HG03025 (cell line): ENCODE results near the gene FOXD4L3.
"Not testable (repeated sequence)": the region's sequence is repeated elsewhere in the genome, so short reads cannot be mapped to it uniquely, and the experiment has no call there.

Experiments used
- ATAC-seq: cut with Tn5 transposase; IDR thresholded peaks from one replicate; pipeline ENCODE4 v1.9.1; 2021; ENCODE audit warnings: mild to moderate bottlenecking, moderate library complexity; ENCODE audit not compliant: unreplicated experiment, low FRiP score

The FOXD4L3 gene

GRCh38 chr9:68343242-68343641 lies 40.6 kb downstream of the FOXD4L3 start:
- ATAC-seq, result not testable (repeated sequence)

- not testable (repeated sequence) for ATAC-seq
These were observed 41.3 kb downstream of the FOXD4L3 start for GRCh38 chr9:68343992-68344391.

GRCh38 chr9:68351689-68352088 lies 49.0 kb downstream of the FOXD4L3 start:
- not testable (repeated sequence) for ATAC-seq
